Testis (tissue), 3 donors: Measurements from ENCODE around the gene SAMHD1. TPM values are rescaled to one million over a fixed set of nuclear protein-coding genes. Genes with fewer than 3 reads are reported as not detected.
"Not testable (repeated sequence)": the region's sequence is repeated elsewhere in the genome, so short reads cannot be mapped to it uniquely, and the experiment has no call there.

Source experiments
- DNase-seq: peaks from one replicate; pipeline ENCODE4 v3.0.0-alpha.2; 2019
- H3K27ac ChIP-seq, 2 donors: fragments of 200-600 bp; sonication (generic); one replicate each; pipeline ENCODE4 v1.5.1; 2019
- H3K27me3 ChIP-seq: fragments of 200-600 bp; sonication (generic); one replicate; pipeline ENCODE4 v1.5.1; 2019
- H3K36me3 ChIP-seq: fragments of 200-600 bp; sonication (generic); one replicate; pipeline ENCODE4 v1.5.1; 2017; ENCODE audit warnings: low read depth; ENCODE audit errors: missing control alignments
- H3K4me1 ChIP-seq: fragments of 200-600 bp; sonication (generic); one replicate; pipeline ENCODE4 v1.5.1; 2019
- H3K4me3 ChIP-seq, 2 donors: fragments of 200-600 bp; sonication (generic); one replicate each; pipeline ENCODE4 v1.5.1; 2017 to 2019
- H3K9me3 ChIP-seq: fragments of 200-600 bp; sonication (generic); one replicate; pipeline ENCODE4 v1.5.1; 2017
- CTCF ChIP-seq, 3 experiments: fragments of 450-650 bp in 2 of 3; fragments of 200-600 bp in 1 of 3; sonication (generic) in 1 of 3; IDR thresholded peaks; one replicate each; pipeline ENCODE4 v1.5.1; 2016 to 2019; ENCODE audit warnings: antibody characterized with exemption in 3 of 3, mild to moderate bottlenecking in 2 of 3, moderate library complexity in 1 of 3
- POLR2A ChIP-seq: fragments of 450-650 bp; IDR thresholded peaks from one replicate; pipeline ENCODE4 v1.6.1; 2017; ENCODE audit warnings: antibody characterized with exemption, mild to moderate bottlenecking, moderate library complexity
- WGBS, 2 donors: methylation state at CpG; one replicate each; pipeline ENCODE4 v1.1.5; 2018; 5-methylcytosine and 5-hydroxymethylcytosine counted together
- intact Hi-C: fragments of 100-400 bp; cut with DNase I; formaldehyde crosslinking; loops from one replicate; pipeline ENCODE4 v1.15.1; 2023; ENCODE audit warnings: low total_unique reads
- polyA plus RNA-seq: library from polyadenylated mRNA; stranded (reverse); fragments of 350-450 nt; fragmentation: Illumina TruSeq; extraction: RNeasy Lipid Tissue Mini Kit (QIAGEN cat#74804); gene quantifications from one replicate; pipeline ENCODE4 v1.2.3, GENCODE V29; 2014; ENCODE audit warnings: low read depth, low replicate concordance; ENCODE audit not compliant: insufficient read depth
- total RNA-seq, 2 donors: library from RNA; depleted of rRNA; stranded (reverse); fragments of >200 nt; gene quantifications; one replicate each; pipeline ENCODE4 v1.2.3, GENCODE V29; 2016

Gene SAMHD1
- total and polyA plus RNA-seq, 3 donors from 2014 or later = 38.7 to 79.0 (median 61.9) TPM

GRCh38 chr20:36875702-36876472 is 75.6 kb downstream of the SAMHD1 start, which contains the start of gene TLDC2:
Gene TLDC2 (plus strand): TSS chr20:36876138. CDS start chr20:36876175, 37 bp downstream.
- intact Hi-C loops = no loop called here
- Histone ChIP-seq H3K27me3 (no peaks in the 10 kb centered on the region), H3K4me1 (no peaks in the 10 kb centered on the region), H3K36me3 (no peaks in the 10 kb centered on the region), H3K27ac (no peak within 1 kb of the TSS), H3K9me3 (no peaks in the 10 kb centered on the region), H3K4me3 (no peak within 1 kb of the TSS)
- WGBS, 2 donors = 71 to 86% methylated on average over 11 to 14 of the region's 14 CpGs
- TF ChIP-seq CTCF (IDR thresholded peaks at IDR 0.05) (no peak), POLR2A (no peak)
- DNase-seq = no peak

- H3K36me3 ChIP-seq, H3K4me1 ChIP-seq, H3K9me3 ChIP-seq, H3K4me3 ChIP-seq, H3K27ac ChIP-seq, intact Hi-C loops, DNase-seq, H3K27me3 ChIP-seq: not testable (repeated sequence)
- 76 to 80% methylated on average over 5 of the region's 5 CpGs for WGBS, 2 donors
Measured at GRCh38 chr20:36875093-36875492, 76.4 kb downstream of the SAMHD1 start.

- Histone ChIP-seq H3K27ac (no peak overlapping the region), H3K4me3 (no peak overlapping the region), H3K36me3 (no peaks in the 10 kb centered on the region), H3K9me3 (no peaks in the 10 kb centered on the region), H3K4me1 (no peaks in the 10 kb centered on the region), H3K27me3 (no peaks in the 10 kb centered on the region)
- 83 to 84% methylated on average over 13 of the region's 13 CpGs for WGBS, 2 donors
- intact Hi-C loops = no loop called here
- DNase-seq = no peak
- TF ChIP-seq CTCF (IDR thresholded peaks at IDR 0.05) = no peak
Measured at GRCh38 chr20:36873498-36874189, 77.9 kb downstream of the SAMHD1 start.

GRCh38 chr20:36872852-36873251 is 78.7 kb downstream of the SAMHD1 start:
- DNase-seq = peak; percentile 71
- Histone ChIP-seq H3K9me3 (no peaks in the 10 kb centered on the region), H3K4me1 (no peaks in the 10 kb centered on the region), H3K4me3 (no peak overlapping the region), H3K27me3 (no peaks in the 10 kb centered on the region), H3K36me3 (no peaks in the 10 kb centered on the region), H3K27ac (no peak overlapping the region)
- intact Hi-C loops = no loop called here
- TF ChIP-seq POLR2A (no peak), CTCF (IDR thresholded peaks at IDR 0.05) (no peak)
- 40 to 46% methylated on average over 1 to 5 of the region's 5 CpGs for WGBS, 2 donors

GRCh38 chr20:36871640-36872570 is 79.6 kb downstream of the SAMHD1 start:
- H3K4me3 ChIP-seq = no peak overlapping the region
- no peaks in the 10 kb centered on the region for H3K36me3 ChIP-seq
- no peak for DNase-seq
- H3K4me1 ChIP-seq = peaks cover 2% of the 10 kb centered on the region
- no peaks in the 10 kb centered on the region for H3K27me3 ChIP-seq
- TF ChIP-seq CTCF (IDR thresholded peaks at IDR 0.05) (no peak), POLR2A (no peak)
- WGBS, 2 donors = 69 to 82% methylated on average over 11 to 16 of the region's 16 CpGs
- intact Hi-C loops = no loop called here
- no peaks in the 10 kb centered on the region for H3K9me3 ChIP-seq
- H3K27ac ChIP-seq = no peak overlapping the region
